ENCODE measurements around the gene KRTAP27-1. TPM values are rescaled to one million over a fixed set of nuclear protein-coding genes. Genes with fewer than 3 reads are reported as not detected.

KRTAP27-1 gene
- total and polyA plus RNA-seq, 2 experiments from 2014 or later: not detected

GRCh38 chr21:30338717-30339116 is 1.2 kb upstream of the KRTAP27-1 start:
- Histone ChIP-seq H3K9me3 (ENCODE audit: low read depth) (no peaks in the 10 kb centered on the region), H3K27me3 (no peaks in the 10 kb centered on the region), H3K27ac (no peak overlapping the region), H3K4me1 (ENCODE audit: low read depth) (no peaks in the 10 kb centered on the region), H3K36me3 (no peaks in the 10 kb centered on the region), H3K4me3 (no peak overlapping the region)
- no peak for DNase-seq (ENCODE audit: low read depth in 1 of 2, low spot score in 1 of 2)
- TF ChIP-seq, protein P1, sequence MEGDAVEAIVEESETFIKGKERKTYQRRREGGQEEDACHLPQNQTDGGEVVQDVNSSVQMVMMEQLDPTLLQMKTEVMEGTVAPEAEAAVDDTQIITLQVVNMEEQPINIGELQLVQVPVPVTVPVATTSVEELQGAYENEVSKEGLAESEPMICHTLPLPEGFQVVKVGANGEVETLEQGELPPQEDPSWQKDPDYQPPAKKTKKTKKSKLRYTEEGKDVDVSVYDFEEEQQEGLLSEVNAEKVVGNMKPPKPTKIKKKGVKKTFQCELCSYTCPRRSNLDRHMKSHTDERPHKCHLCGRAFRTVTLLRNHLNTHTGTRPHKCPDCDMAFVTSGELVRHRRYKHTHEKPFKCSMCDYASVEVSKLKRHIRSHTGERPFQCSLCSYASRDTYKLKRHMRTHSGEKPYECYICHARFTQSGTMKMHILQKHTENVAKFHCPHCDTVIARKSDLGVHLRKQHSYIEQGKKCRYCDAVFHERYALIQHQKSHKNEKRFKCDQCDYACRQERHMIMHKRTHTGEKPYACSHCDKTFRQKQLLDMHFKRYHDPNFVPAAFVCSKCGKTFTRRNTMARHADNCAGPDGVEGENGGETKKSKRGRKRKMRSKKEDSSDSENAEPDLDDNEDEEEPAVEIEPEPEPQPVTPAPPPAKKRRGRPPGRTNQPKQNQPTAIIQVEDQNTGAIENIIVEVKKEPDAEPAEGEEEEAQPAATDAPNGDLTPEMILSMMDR (IDR thresholded peaks at IDR 0.05; ENCODE audit: low read depth, low read length): no peak

GRCh38 chr21:30337772-30338171 is 278 bp upstream of the KRTAP27-1 start:
- H3K9me3 ChIP-seq (ENCODE audit: low read depth): no peaks in the 10 kb centered on the region
- no peak overlapping the region for H3K27ac ChIP-seq
- no peaks in the 10 kb centered on the region for H3K27me3 ChIP-seq
- H3K4me1 ChIP-seq (ENCODE audit: low read depth): no peaks in the 10 kb centered on the region
- H3K36me3 ChIP-seq: no peaks in the 10 kb centered on the region
- no peak for DNase-seq (ENCODE audit: low read depth in 1 of 2, low spot score in 1 of 2)
- TF ChIP-seq, protein P1 (IDR thresholded peaks at IDR 0.05; ENCODE audit: low read depth, low read length): no peak
- no peak overlapping the region for H3K4me3 ChIP-seq

DNA sequence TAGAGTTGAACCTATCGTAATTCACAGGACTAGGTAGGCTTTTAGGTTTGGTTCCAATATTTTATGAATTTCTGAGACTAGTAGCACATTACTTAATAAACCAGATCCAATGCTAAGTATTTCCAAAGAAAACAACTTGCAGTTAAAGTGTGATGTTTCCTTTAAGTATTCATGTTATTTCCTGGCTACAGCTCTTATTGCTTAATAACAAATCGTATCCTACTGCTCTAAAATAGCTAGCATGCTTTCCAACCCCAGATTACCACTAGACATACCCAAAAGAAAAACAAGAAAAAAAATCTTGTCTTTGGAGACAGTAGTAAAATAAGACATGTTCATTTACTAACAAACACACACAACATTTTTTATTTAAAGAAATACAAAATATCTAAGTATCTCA is 898 bp downstream of the KRTAP27-1 start:
- no peaks in the 10 kb centered on the region for H3K9me3 ChIP-seq (ENCODE audit: low read depth)
- no peak overlapping the region for H3K27ac ChIP-seq
- H3K36me3 ChIP-seq: no peaks in the 10 kb centered on the region
- DNase-seq (ENCODE audit: low read depth in 1 of 2, low spot score in 1 of 2): peak in 1 of 2 donors; percentile 43
- TF ChIP-seq, protein P1 (IDR thresholded peaks at IDR 0.05; ENCODE audit: low read depth, low read length): no peak
- no peaks in the 10 kb centered on the region for H3K4me1 ChIP-seq (ENCODE audit: low read depth)
- no peaks in the 10 kb centered on the region for H3K27me3 ChIP-seq
- H3K4me3 ChIP-seq: no peak overlapping the region

GRCh38 chr21:30333736-30334135 is 3.8 kb downstream of the KRTAP27-1 start:
- H3K27ac ChIP-seq: no peak overlapping the region
- no peak for DNase-seq (ENCODE audit: low read depth in 1 of 2, low spot score in 1 of 2)

GRCh38 chr21:30332681-30333080 is 4.8 kb downstream of the KRTAP27-1 start:
- Histone ChIP-seq H3K27me3 (no peaks in the 10 kb centered on the region), H3K36me3 (no peaks in the 10 kb centered on the region), H3K9me3 (ENCODE audit: low read depth) (no peaks in the 10 kb centered on the region), H3K27ac (no peak overlapping the region), H3K4me1 (ENCODE audit: low read depth) (no peaks in the 10 kb centered on the region), H3K4me3 (no peak overlapping the region)
- TF ChIP-seq, protein P1 (IDR thresholded peaks at IDR 0.05; ENCODE audit: low read depth, low read length): no peak
- DNase-seq (ENCODE audit: low read depth in 1 of 2, low spot score in 1 of 2): no peak

More at GRCh38 chr21:30333736-30334135, 3.8 kb downstream of the KRTAP27-1 start:
- Histone ChIP-seq H3K36me3 (no peaks in the 10 kb centered on the region), H3K9me3 (ENCODE audit: low read depth) (no peaks in the 10 kb centered on the region), H3K4me3 (no peak overlapping the region), H3K4me1 (ENCODE audit: low read depth) (no peaks in the 10 kb centered on the region), H3K27me3 (no peaks in the 10 kb centered on the region)
- TF ChIP-seq, protein P1 (IDR thresholded peaks at IDR 0.05; ENCODE audit: low read depth, low read length): no peak
